Measurements from ENCODE around the gene JAG1.
A peak's percentile ranks its signal among the peaks of the same experiment; 100 is the strongest.

- peak in 4 of 5 experiments; percentile 28 to 65 (median 40) for TF ChIP-seq CTCF (IDR thresholded peaks at IDR 0.05)
- TF ChIP-seq POLR2A (IDR thresholded peaks at IDR 0.05), result no peak
- peak in 1 of 2 donors; percentile 10 for TF ChIP-seq EP300 (IDR thresholded peaks at IDR 0.05)
These were observed 26.3 kb downstream of the JAG1 start for GRCh38 chr20:10647471-10647870.
